ENCODE data around the gene PEX12. TPM values are rescaled to one million over a fixed set of nuclear protein-coding genes. Genes with fewer than 3 reads are reported as not detected.

PEX12 gene
- polyA plus RNA-seq, 2 of the 4 experiments (the other 2 are of a cell fraction) = 4.7 to 11.2 TPM

DNA sequence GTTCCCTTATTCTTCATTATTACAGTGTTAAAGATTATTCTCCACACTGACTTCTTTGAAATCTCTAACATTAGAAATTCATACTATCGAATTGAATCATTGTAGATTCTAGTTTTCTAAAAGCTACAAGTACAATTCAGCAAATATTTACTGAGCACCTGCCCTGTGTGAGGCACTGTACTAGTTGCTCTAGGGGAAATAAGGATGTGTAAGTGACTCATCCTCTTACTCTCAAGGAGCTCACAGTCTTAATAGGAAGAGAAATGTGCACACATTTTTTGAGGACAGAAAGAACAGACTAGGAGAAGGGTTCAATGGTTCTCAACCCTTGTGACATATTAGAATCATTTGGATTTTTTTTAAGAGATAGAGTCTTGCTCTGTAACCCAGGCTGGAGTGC lies 33.2 kb downstream of the PEX12 start:
- H3K4me1 ChIP-seq = no peaks in the 10 kb centered on the region
- H3K4me2 ChIP-seq = no peak overlapping the region
- H3K27ac ChIP-seq = no peak overlapping the region
- TF ChIP-seq ZFP36 (IDR thresholded peaks at IDR 0.05; ENCODE audit: borderline replicate concordance, partially characterized antibody) (no peak), FOSL2 (IDR thresholded peaks at IDR 0.05) (no peak), FOSL2 (CRISPR knock-in tag; IDR thresholded peaks at IDR 0.05) (0 out of 2 replicates have a peak, but pooled peaks have one; percentile 20), ELK1 (IDR thresholded peaks at IDR 0.05; ENCODE audit: low read depth, low read length) (no peak)
- H3K4me3 ChIP-seq = no peak overlapping the region
- 20% methylated on average over 1 of the region's 1 CpG for WGBS (ENCODE audit: missing lambda C conversion rate)
- CTCF ChIA-PET = interaction anchor here (1.1 to 15.4 kb wide), 4 partner anchors 12 to 376 kb away, joined by 3 to 308 read pairs (median 22); no protein-coding TSS in a partner anchor
- H3K9me3 ChIP-seq = no peaks in the 10 kb centered on the region
- DNase-seq (ENCODE audit: low read depth in 1 of 2, low spot score in 1 of 2) = no peak
- no peak for ATAC-seq
- FAIRE-seq = no peak
- POLR2A ChIA-PET = no interaction called here

- Histone ChIP-seq H3K4me3 (no peak overlapping the region), H3K4me2 (no peak overlapping the region), H3K27ac (no peak overlapping the region), H3K4me1 (no peaks in the 10 kb centered on the region), H3K9me3 (no peaks in the 10 kb centered on the region)
- FAIRE-seq = no peak
- no peak for DNase-seq (ENCODE audit: low read depth in 1 of 2, low spot score in 1 of 2)
- POLR2A ChIA-PET = no interaction called here
- no peak for ATAC-seq
- WGBS (ENCODE audit: missing lambda C conversion rate) = 36% methylated on average over 1 of the region's 1 CpG
- CTCF ChIA-PET = interaction anchor here (1.1 to 15.4 kb wide), 4 partner anchors 10 to 375 kb away, joined by 3 to 308 read pairs (median 22); no protein-coding TSS in a partner anchor
- TF ChIP-seq REST (IDR thresholded peaks at IDR 0.05) (no peak), HES2 (IDR thresholded peaks at IDR 0.05) (no peak), RFX5 (IDR thresholded peaks at IDR 0.05) (no peak), EP300 (IDR thresholded peaks at IDR 0.05) (no peak), HMGXB4 (CRISPR knock-in tag; IDR thresholded peaks at IDR 0.05; ENCODE audit: borderline replicate concordance) (no peak)
- TF ChIP-seq, protein P1, sequence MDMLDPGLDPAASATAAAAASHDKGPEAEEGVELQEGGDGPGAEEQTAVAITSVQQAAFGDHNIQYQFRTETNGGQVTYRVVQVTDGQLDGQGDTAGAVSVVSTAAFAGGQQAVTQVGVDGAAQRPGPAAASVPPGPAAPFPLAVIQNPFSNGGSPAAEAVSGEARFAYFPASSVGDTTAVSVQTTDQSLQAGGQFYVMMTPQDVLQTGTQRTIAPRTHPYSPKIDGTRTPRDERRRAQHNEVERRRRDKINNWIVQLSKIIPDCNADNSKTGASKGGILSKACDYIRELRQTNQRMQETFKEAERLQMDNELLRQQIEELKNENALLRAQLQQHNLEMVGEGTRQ (IDR thresholded peaks at IDR 0.05) = 0 out of 2 replicates have a peak, but pooled peaks have one; percentile 11
Measured at GRCh38 chr17:35543856-35544255, 34.5 kb downstream of the PEX12 start.

GRCh38 chr17:35542990-35543389 lies 35.4 kb downstream of the PEX12 start:
- DNase-seq (ENCODE audit: low read depth in 1 of 2, low spot score in 1 of 2) = no peak
- no peak overlapping the region for H3K4me2 ChIP-seq
- ChIA-PET POLR2A (no interaction called here), CTCF (interaction anchor here (1.6 to 15.4 kb wide), 6 partner anchors 10 to 374 kb away, joined by 4 to 308 read pairs (median 16); no protein-coding TSS in a partner anchor)
- no peaks in the 10 kb centered on the region for H3K4me1 ChIP-seq
- no peak for FAIRE-seq
- no peaks in the 10 kb centered on the region for H3K9me3 ChIP-seq
- ATAC-seq = no peak
- no peak overlapping the region for H3K27ac ChIP-seq
- H3K4me3 ChIP-seq = no peak overlapping the region
- TF ChIP-seq, protein P2, sequence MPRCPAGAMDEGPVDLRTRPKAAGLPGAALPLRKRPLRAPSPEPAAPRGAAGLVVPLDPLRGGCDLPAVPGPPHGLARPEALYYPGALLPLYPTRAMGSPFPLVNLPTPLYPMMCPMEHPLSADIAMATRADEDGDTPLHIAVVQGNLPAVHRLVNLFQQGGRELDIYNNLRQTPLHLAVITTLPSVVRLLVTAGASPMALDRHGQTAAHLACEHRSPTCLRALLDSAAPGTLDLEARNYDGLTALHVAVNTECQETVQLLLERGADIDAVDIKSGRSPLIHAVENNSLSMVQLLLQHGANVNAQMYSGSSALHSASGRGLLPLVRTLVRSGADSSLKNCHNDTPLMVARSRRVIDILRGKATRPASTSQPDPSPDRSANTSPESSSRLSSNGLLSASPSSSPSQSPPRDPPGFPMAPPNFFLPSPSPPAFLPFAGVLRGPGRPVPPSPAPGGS (IDR thresholded peaks at IDR 0.05) = no peak
- TF ChIP-seq MAZ (IDR thresholded peaks at IDR 0.05; ENCODE audit: borderline replicate concordance, low read depth, low read length) (no peak), RFX5 (IDR thresholded peaks at IDR 0.05) (no peak), ELK1 (IDR thresholded peaks at IDR 0.05; ENCODE audit: low read depth, low read length) (no peak), CEBPB (IDR thresholded peaks at IDR 0.05) (no peak), POLR2A (IDR thresholded peaks at IDR 0.05; ENCODE audit: low read length) (no peak), HDAC2 (IDR thresholded peaks at IDR 0.05) (no peak), KDM1A (IDR thresholded peaks at IDR 0.05; ENCODE audit: low read depth) (no peak), ZFP36 (IDR thresholded peaks at IDR 0.05; ENCODE audit: borderline replicate concordance, partially characterized antibody) (no peak), MYC (IDR thresholded peaks at IDR 0.05; ENCODE audit: borderline replicate concordance, low read length) (no peak), NR3C1 (IDR thresholded peaks at IDR 0.05) (no peak), NPAS2 (CRISPR knock-in tag; IDR thresholded peaks at IDR 0.05; ENCODE audit: borderline replicate concordance) (no peak), GATA3 (IDR thresholded peaks at IDR 0.05; ENCODE audit: borderline replicate concordance) (no peak)
- TF ChIP-seq, protein P3, sequence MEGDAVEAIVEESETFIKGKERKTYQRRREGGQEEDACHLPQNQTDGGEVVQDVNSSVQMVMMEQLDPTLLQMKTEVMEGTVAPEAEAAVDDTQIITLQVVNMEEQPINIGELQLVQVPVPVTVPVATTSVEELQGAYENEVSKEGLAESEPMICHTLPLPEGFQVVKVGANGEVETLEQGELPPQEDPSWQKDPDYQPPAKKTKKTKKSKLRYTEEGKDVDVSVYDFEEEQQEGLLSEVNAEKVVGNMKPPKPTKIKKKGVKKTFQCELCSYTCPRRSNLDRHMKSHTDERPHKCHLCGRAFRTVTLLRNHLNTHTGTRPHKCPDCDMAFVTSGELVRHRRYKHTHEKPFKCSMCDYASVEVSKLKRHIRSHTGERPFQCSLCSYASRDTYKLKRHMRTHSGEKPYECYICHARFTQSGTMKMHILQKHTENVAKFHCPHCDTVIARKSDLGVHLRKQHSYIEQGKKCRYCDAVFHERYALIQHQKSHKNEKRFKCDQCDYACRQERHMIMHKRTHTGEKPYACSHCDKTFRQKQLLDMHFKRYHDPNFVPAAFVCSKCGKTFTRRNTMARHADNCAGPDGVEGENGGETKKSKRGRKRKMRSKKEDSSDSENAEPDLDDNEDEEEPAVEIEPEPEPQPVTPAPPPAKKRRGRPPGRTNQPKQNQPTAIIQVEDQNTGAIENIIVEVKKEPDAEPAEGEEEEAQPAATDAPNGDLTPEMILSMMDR (IDR thresholded peaks at IDR 0.05) = no peak
